ENCODE data around the gene CD244. TPM values are rescaled to one million over a fixed set of nuclear protein-coding genes. Genes with fewer than 3 reads are reported as not detected.

The CD244 gene
- polyA plus RNA-seq, 3 donors, result 62.2 to 116 (median 106) TPM

DNA sequence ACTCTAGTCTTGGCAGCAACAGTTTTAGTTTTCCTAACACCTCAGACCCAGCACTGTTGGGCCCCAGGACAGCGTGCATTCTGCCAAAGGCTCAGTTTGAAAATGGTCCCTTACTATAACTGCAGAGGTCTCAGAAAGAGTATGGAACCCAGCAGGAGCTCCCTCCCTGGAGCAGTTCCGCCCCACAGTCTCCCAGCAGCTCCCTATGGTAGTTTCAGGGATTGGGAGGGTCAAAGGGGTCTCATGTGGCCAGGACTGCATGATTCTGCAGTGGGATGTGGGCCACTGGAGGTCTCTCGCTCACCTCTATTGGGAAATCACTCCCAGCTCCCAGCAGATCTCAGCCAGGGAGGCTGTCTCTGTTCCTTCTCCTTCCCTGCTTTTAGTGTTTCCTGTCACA, 54.4 kb downstream of the CD244 start:
- Histone ChIP-seq H3K36me3 (replicated peaks in 1 of 2; ENCODE audit: control insufficient read depth in 1 of 2, insufficient read depth in 2 of 2, low read length in 2 of 2) (no peaks in the 10 kb centered on the region), H3K79me2 (ENCODE audit: insufficient read depth, low read length) (no peaks in the 10 kb centered on the region), H2AFZ (ENCODE audit: insufficient read depth, low read depth, low read length, poor library complexity, severe bottlenecking) (no peak overlapping the region), H3K9ac (ENCODE audit: insufficient read depth, low read length, poor library complexity, severe bottlenecking) (no peak overlapping the region), H3K4me1 (ENCODE audit: control insufficient read depth in 1 of 2, insufficient read depth in 2 of 2, low read length in 2 of 2) (no peaks in the 10 kb centered on the region), H4K20me1 (ENCODE audit: insufficient read depth, low read length) (no peaks in the 10 kb centered on the region), H3K4me3 (replicated peaks in 1 of 3; ENCODE audit: low read depth in 2 of 3, low read length in 3 of 3) (no peak overlapping the region), H3K9me3 (replicated peaks in 1 of 2; ENCODE audit: control insufficient read depth in 1 of 2, insufficient read depth in 1 of 2, low read length in 2 of 2) (peaks cover 12 to 15% of the 10 kb centered on the region in 2 donors), H3K4me2 (replicated peaks; ENCODE audit: extremely low read depth, low read length, poor library complexity, severe bottlenecking) (no peak overlapping the region), H3K27me3 (ENCODE audit: control insufficient read depth in 2 of 2, insufficient read depth in 2 of 2, low read length in 2 of 2) (no peaks in the 10 kb centered on the region), H3K27ac (ENCODE audit: low read depth in 1 of 2, low read length in 2 of 2) (no peak overlapping the region)
- DNase-seq, result no peak
- no peak overlapping the region for H3K27ac Mint-ChIP-seq
- intact Hi-C loops (cut with micrococcal nuclease), result no loop called here
- H3K4me1 Mint-ChIP-seq, result no peaks in the 10 kb centered on the region
- no peak overlapping the region for H3K4me3 Mint-ChIP-seq
- H3K27me3 Mint-ChIP-seq (ENCODE audit: low read depth in 3 of 3), result peaks cover 2 to 5% (median 5%) of the 10 kb centered on the region in 3 donors
- WGBS (ENCODE audit: insufficient coverage), result 100% methylated on average over 1 of the region's 3 CpGs
- peaks cover 2 to 14% of the 10 kb centered on the region in 2 donors for H3K36me3 Mint-ChIP-seq
- peaks cover 10 to 28% (median 18%) of the 10 kb centered on the region in 7 donors for H3K9me3 Mint-ChIP-seq
- TF ChIP-seq, protein P1, sequence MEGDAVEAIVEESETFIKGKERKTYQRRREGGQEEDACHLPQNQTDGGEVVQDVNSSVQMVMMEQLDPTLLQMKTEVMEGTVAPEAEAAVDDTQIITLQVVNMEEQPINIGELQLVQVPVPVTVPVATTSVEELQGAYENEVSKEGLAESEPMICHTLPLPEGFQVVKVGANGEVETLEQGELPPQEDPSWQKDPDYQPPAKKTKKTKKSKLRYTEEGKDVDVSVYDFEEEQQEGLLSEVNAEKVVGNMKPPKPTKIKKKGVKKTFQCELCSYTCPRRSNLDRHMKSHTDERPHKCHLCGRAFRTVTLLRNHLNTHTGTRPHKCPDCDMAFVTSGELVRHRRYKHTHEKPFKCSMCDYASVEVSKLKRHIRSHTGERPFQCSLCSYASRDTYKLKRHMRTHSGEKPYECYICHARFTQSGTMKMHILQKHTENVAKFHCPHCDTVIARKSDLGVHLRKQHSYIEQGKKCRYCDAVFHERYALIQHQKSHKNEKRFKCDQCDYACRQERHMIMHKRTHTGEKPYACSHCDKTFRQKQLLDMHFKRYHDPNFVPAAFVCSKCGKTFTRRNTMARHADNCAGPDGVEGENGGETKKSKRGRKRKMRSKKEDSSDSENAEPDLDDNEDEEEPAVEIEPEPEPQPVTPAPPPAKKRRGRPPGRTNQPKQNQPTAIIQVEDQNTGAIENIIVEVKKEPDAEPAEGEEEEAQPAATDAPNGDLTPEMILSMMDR (IDR thresholded peaks at IDR 0.05), result no peak

DNA sequence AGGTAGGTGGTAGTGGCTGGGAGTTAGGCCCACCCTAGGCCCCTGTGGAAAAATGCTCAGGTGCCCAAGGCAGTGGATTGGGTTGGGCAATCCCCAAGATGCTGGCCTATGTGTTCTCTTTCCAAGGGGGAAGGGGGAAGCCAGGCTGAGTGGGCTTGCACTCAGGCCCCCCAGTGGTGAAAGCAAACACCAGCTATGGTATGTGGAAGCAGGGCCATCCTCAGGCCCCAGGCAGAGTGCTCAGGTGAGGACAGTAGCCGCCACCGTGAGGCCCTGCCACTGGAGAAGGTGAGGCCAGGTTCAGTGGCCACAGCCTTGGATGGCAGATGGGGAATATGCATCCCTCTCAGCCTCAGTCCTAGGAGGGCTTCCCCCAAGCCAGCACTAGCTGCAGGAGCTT, 54.9 kb downstream of the CD244 start:
- TF ChIP-seq, protein P1 (IDR thresholded peaks at IDR 0.05), result no peak

More for the DNA sequence above, 54.9 kb downstream of the CD244 start:
- no peak overlapping the region for H3K9ac ChIP-seq (ENCODE audit: insufficient read depth, low read length, poor library complexity, severe bottlenecking)
- peaks cover 10 to 28% (median 18%) of the 10 kb centered on the region in 7 donors for H3K9me3 Mint-ChIP-seq
- no peak overlapping the region for H3K4me2 ChIP-seq (replicated peaks; ENCODE audit: extremely low read depth, low read length, poor library complexity, severe bottlenecking)
- H3K27me3 ChIP-seq (ENCODE audit: control insufficient read depth in 2 of 2, insufficient read depth in 2 of 2, low read length in 2 of 2), result no peaks in the 10 kb centered on the region
- peaks cover 2 to 5% (median 3%) of the 10 kb centered on the region in 3 donors for H3K27me3 Mint-ChIP-seq (ENCODE audit: low read depth in 3 of 3)
- WGBS (ENCODE audit: insufficient coverage), result 100% methylated on average over 2 of the region's 2 CpGs
- H3K79me2 ChIP-seq (ENCODE audit: insufficient read depth, low read length), result no peaks in the 10 kb centered on the region
- no peaks in the 10 kb centered on the region for H3K4me1 ChIP-seq (ENCODE audit: control insufficient read depth in 1 of 2, insufficient read depth in 2 of 2, low read length in 2 of 2)
- no peak for DNase-seq
- no peaks in the 10 kb centered on the region for H4K20me1 ChIP-seq (ENCODE audit: insufficient read depth, low read length)
- peaks cover 12 to 15% of the 10 kb centered on the region in 2 donors for H3K9me3 ChIP-seq (replicated peaks in 1 of 2; ENCODE audit: control insufficient read depth in 1 of 2, insufficient read depth in 1 of 2, low read length in 2 of 2)
- no peak overlapping the region for H3K4me3 Mint-ChIP-seq
- H2AFZ ChIP-seq (ENCODE audit: insufficient read depth, low read depth, low read length, poor library complexity, severe bottlenecking), result no peak overlapping the region
- no peak overlapping the region for H3K27ac ChIP-seq (ENCODE audit: low read depth in 1 of 2, low read length in 2 of 2)
- peaks cover 2 to 14% of the 10 kb centered on the region in 2 donors for H3K36me3 Mint-ChIP-seq
- no peaks in the 10 kb centered on the region for H3K4me1 Mint-ChIP-seq
- no peak overlapping the region for H3K27ac Mint-ChIP-seq
- intact Hi-C loops (cut with micrococcal nuclease), result no loop called here
- H3K36me3 ChIP-seq (replicated peaks in 1 of 2; ENCODE audit: control insufficient read depth in 1 of 2, insufficient read depth in 2 of 2, low read length in 2 of 2), result no peaks in the 10 kb centered on the region
- no peak overlapping the region for H3K4me3 ChIP-seq (replicated peaks in 1 of 3; ENCODE audit: low read depth in 2 of 3, low read length in 3 of 3)
